Camera-type eye (tissue), 1 donor: Measurements from ENCODE around the gene VAV2. TPM values are rescaled to one million over a fixed set of nuclear protein-coding genes. Genes with fewer than 3 reads are reported as not detected.

Source experiments
- total RNA-seq: library from RNA; depleted of rRNA; stranded (reverse); fragments of >200 nt; gene quantifications from one replicate; pipeline ENCODE4 v1.2.3, GENCODE V29; 2014

Gene VAV2, protein sequence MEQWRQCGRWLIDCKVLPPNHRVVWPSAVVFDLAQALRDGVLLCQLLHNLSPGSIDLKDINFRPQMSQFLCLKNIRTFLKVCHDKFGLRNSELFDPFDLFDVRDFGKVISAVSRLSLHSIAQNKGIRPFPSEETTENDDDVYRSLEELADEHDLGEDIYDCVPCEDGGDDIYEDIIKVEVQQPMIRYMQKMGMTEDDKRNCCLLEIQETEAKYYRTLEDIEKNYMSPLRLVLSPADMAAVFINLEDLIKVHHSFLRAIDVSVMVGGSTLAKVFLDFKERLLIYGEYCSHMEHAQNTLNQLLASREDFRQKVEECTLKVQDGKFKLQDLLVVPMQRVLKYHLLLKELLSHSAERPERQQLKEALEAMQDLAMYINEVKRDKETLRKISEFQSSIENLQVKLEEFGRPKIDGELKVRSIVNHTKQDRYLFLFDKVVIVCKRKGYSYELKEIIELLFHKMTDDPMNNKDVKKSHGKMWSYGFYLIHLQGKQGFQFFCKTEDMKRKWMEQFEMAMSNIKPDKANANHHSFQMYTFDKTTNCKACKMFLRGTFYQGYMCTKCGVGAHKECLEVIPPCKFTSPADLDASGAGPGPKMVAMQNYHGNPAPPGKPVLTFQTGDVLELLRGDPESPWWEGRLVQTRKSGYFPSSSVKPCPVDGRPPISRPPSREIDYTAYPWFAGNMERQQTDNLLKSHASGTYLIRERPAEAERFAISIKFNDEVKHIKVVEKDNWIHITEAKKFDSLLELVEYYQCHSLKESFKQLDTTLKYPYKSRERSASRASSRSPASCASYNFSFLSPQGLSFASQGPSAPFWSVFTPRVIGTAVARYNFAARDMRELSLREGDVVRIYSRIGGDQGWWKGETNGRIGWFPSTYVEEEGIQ
- total RNA-seq, result 21.4 TPM

DNA sequence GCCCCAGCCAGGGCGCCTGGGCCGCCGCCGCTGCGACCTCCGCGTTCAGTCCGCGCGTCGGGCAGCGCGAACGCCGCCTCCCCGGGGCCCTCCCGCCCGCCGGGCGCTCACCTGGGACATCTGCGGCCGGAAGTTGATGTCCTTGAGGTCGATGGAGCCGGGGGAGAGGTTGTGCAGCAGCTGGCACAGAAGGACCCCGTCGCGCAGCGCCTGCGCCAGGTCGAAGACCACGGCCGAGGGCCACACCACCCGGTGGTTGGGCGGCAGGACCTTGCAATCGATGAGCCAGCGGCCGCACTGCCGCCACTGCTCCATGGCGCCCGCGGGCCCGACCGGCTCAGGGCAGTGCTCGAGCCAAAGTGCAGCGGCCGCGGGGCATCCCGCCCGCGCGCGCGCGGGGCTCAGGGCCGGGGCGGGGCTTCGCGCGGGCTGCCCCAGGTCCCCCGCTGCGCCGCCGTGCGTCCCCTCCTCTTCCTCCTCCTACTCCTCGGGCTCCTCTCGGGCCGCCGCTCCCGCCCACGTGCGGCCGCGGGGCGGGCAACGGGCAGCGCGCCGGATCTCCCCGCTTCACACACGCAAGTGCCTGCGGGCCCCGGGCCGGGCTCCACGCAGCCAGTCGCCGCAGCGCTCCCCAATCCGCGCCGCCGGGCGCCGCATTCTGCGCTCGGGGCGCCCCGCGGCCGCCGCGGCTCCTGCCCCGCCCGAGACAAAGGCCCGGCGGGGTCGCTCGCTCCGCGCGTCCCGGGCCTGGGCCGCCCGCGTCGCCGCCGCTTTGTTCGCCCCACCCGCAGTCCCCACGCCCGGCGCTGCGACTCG, at the start of gene VAV2:
VAV2 (minus strand) TSS at position 361 of the 816 bp plus-strand sequence; CDS start at position 315, 46 bp downstream.

GRCh38 chr9:134024828-134025605, 32.9 kb upstream of the VAV2 start, which contains the start of gene BRD3OS:
TSS of gene BRD3OS (plus strand) at chr9:134025481. CDS start at chr9:134026748, 1,267 bp downstream.

GRCh38 chr9:133737774-133738639, 254.1 kb downstream of the VAV2 start, which contains the start of gene SARDH:
TSS of gene SARDH (minus strand) at chr9:133738352. CDS start at chr9:133734173, 4,179 bp downstream.

Other genes starting within 250 kb of the VAV2 start
- gene BRD3OS, start 33.2 kb upstream of the VAV2 start, total RNA-seq, result 39.7 TPM
- gene BRD3, start 75.7 kb upstream of the VAV2 start, total RNA-seq, result 68.2 TPM
- gene WDR5, start 143.8 kb upstream of the VAV2 start, total RNA-seq, result 25.3 TPM
- gene RNU6ATAC, start 172.2 kb upstream of the VAV2 start, total RNA-seq, result not detected